Loucy (cell line): ENCODE results near the gene CHIT1.
"Not testable (repeated sequence)": the region's sequence is repeated elsewhere in the genome, so short reads cannot be mapped to it uniquely, and the experiment has no call there.

Experiments
- H2AFZ ChIP-seq: fragments of 200-600 bp; sonication (generic); 2 replicates; pipeline ENCODE4 v1.6.0; 2016; ENCODE audit warnings: antibody characterized with exemption, mild to moderate bottlenecking, low read length, moderate library complexity
- H3F3A ChIP-seq: fragments of 200-600 bp; 2 replicates; pipeline ENCODE4 v1.6.0; 2016; ENCODE audit warnings: antibody characterized with exemption, low read depth, mild to moderate bottlenecking
- H3K27me3 ChIP-seq: fragments of 200-600 bp; sonication (generic); 2 replicates; pipeline ENCODE4 v1.6.1; 2014; ENCODE audit warnings: low read length, mild to moderate bottlenecking; ENCODE audit not compliant: insufficient read depth, poor library complexity, severe bottlenecking
- H3K36me3 ChIP-seq: fragments of 200-600 bp; sonication (generic); 2 replicates; pipeline ENCODE4 v1.6.1; 2016; ENCODE audit warnings: low read length; ENCODE audit not compliant: insufficient read depth
- H3K4me1 ChIP-seq: fragments of 200-600 bp; sonication (generic); 2 replicates; pipeline ENCODE4 v1.5.1; 2014; ENCODE audit warnings: low read length, mild to moderate bottlenecking; ENCODE audit not compliant: insufficient read depth, poor library complexity, severe bottlenecking
- H3K4me2 ChIP-seq: fragments of 200-600 bp; sonication (generic); 2 replicates; pipeline ENCODE4 v1.6.0; 2014; ENCODE audit warnings: antibody characterized with exemption, low read length, low read depth, mild to moderate bottlenecking; ENCODE audit not compliant: poor library complexity, severe bottlenecking
- H3K4me3 ChIP-seq: fragments of 200-600 bp; sonication (generic); 2 replicates; pipeline ENCODE4 v1.5.1; 2014; ENCODE audit warnings: low read length, mild to moderate bottlenecking, mixed read lengths; ENCODE audit not compliant: poor library complexity, severe bottlenecking
- H3K79me2 ChIP-seq: fragments of 200-600 bp; sonication (generic); 2 replicates; pipeline ENCODE4 v1.6.1; 2014; ENCODE audit warnings: low read length; ENCODE audit not compliant: insufficient read depth
- H3K9ac ChIP-seq: fragments of 200-600 bp; sonication (generic); 2 replicates; pipeline ENCODE4 v1.6.0; 2014; ENCODE audit warnings: mild to moderate bottlenecking, low read depth, low read length, moderate library complexity; ENCODE audit not compliant: poor library complexity, severe bottlenecking
- H3K9me2 ChIP-seq: fragments of 200-600 bp; sonication (generic); replicated peaks from 2 replicates; pipeline ENCODE4 v1.6.1; 2016; ENCODE audit warnings: low read depth, low read length, mixed read lengths
- H3K9me3 ChIP-seq: fragments of 200-600 bp; sonication (generic); 2 replicates; pipeline ENCODE4 v1.6.1; 2014; ENCODE audit warnings: mild to moderate bottlenecking, antibody characterized with exemption, low read length, low read depth; ENCODE audit not compliant: insufficient read depth
- H4K20me1 ChIP-seq: fragments of 200-600 bp; sonication (generic); 2 replicates; pipeline ENCODE4 v1.6.0; 2014; ENCODE audit warnings: antibody characterized with exemption, low read length, mild to moderate bottlenecking; ENCODE audit not compliant: insufficient read depth, poor library complexity, severe bottlenecking
- CTCF ChIP-seq: fragments of 200-600 bp; sonication (generic); conservative IDR thresholded peaks from 2 replicates; pipeline ENCODE4 v1.5.1; 2014; ENCODE audit warnings: mild to moderate bottlenecking, antibody characterized with exemption, low read length
- EZH2phosphoT487 ChIP-seq: fragments of 200-600 bp; IDR thresholded peaks from 2 replicates; pipeline ENCODE4 v1.6.1; 2018; ENCODE audit warnings: antibody characterized with exemption, mild to moderate bottlenecking, moderate library complexity, borderline replicate concordance

Gene CHIT1

GRCh38 chr1:203238535-203238934 is 9.1 kb upstream of the CHIT1 start:
- no peaks in the 10 kb centered on the region for H3K4me1 ChIP-seq
- H3K36me3 ChIP-seq, result no peaks in the 10 kb centered on the region
- H3K4me2 ChIP-seq, result no peak overlapping the region
- H3K9ac ChIP-seq, result no peak overlapping the region
- no peaks in the 10 kb centered on the region for H3F3A ChIP-seq
- H3K9me3 ChIP-seq, result peaks cover 12% of the 10 kb centered on the region; the same call in 1 of the 2 replicates
- H3K9me2 ChIP-seq, result no peaks in the 10 kb centered on the region
- TF ChIP-seq EZH2phosphoT487 (no peak), CTCF (no peak)
- no peaks in the 10 kb centered on the region for H4K20me1 ChIP-seq
- H2AFZ ChIP-seq, result no peak overlapping the region
- no peaks in the 10 kb centered on the region for H3K27me3 ChIP-seq
- H3K4me3 ChIP-seq, result no peak overlapping the region
- no peaks in the 10 kb centered on the region for H3K79me2 ChIP-seq

- H3F3A ChIP-seq, H3K9me2 ChIP-seq, H4K20me1 ChIP-seq, H2AFZ ChIP-seq, H3K9ac ChIP-seq, H3K4me2 ChIP-seq, H3K36me3 ChIP-seq, H3K27me3 ChIP-seq, H3K4me3 ChIP-seq, H3K79me2 ChIP-seq: not testable (repeated sequence)
- H3K9me3 ChIP-seq, result peaks cover 12% of the 10 kb centered on the region; the same call in 1 of the 2 replicates
- H3K4me1 ChIP-seq, result peaks cover 26% of the 10 kb centered on the region
Observed at GRCh38 chr1:203234901-203235300, 5.4 kb upstream of the CHIT1 start.

GRCh38 chr1:203228670-203229069 is 803 bp downstream of the CHIT1 start:
- no peaks in the 10 kb centered on the region for H3K9me3 ChIP-seq
- no peaks in the 10 kb centered on the region for H3K36me3 ChIP-seq
- H3K27me3 ChIP-seq, result no peaks in the 10 kb centered on the region
- no peak overlapping the region for H3K9ac ChIP-seq
- no peaks in the 10 kb centered on the region for H4K20me1 ChIP-seq
- H2AFZ ChIP-seq, result no peak overlapping the region
- H3K4me2 ChIP-seq, result peak overlapping the region; percentile 39
- TF ChIP-seq CTCF (no peak), EZH2phosphoT487 (no peak)
- no peaks in the 10 kb centered on the region for H3K9me2 ChIP-seq
- peak overlapping the region; percentile 15 for H3K4me3 ChIP-seq
- no peaks in the 10 kb centered on the region for H3F3A ChIP-seq
- peaks cover 45% of the 10 kb centered on the region for H3K4me1 ChIP-seq
- no peaks in the 10 kb centered on the region for H3K79me2 ChIP-seq

- Histone ChIP-seq H3F3A (no peaks in the 10 kb centered on the region), H2AFZ (no peak overlapping the region), H3K79me2 (no peaks in the 10 kb centered on the region), H3K4me3 (no peak overlapping the region), H3K27me3 (no peaks in the 10 kb centered on the region), H3K9ac (no peak overlapping the region), H3K9me2 (no peaks in the 10 kb centered on the region), H3K4me1 (peaks cover 36% of the 10 kb centered on the region), H3K9me3 (no peaks in the 10 kb centered on the region), H3K36me3 (no peaks in the 10 kb centered on the region), H3K4me2 (no peak overlapping the region), H4K20me1 (no peaks in the 10 kb centered on the region)
- TF ChIP-seq CTCF (no peak), EZH2phosphoT487 (no peak)
Observed at GRCh38 chr1:203227371-203228083, 1.9 kb downstream of the CHIT1 start.
